SK-N-SH (cell line): ENCODE results near the gene RTN4. TPM values are rescaled to one million over a fixed set of nuclear protein-coding genes. Genes with fewer than 3 reads are reported as not detected.

Experiments used
- CTCF ChIA-PET: fragments of 300-600, 350-600 bp; formaldehyde crosslinking; extraction: SDS; loops from one replicate; lab custom pipeline; 2021; lab: Yijun Ruan, JAX
- POLR2A ChIA-PET: fragments of 350-600 bp; sonication (Branson Sonifier 250); formaldehyde crosslinking; extraction: SDS; loops from one replicate; lab custom pipeline; 2020; ENCODE audit warnings: antibody characterized with exemption, inconsistent platforms; lab: Yijun Ruan, JAX
- DNase-seq: peaks from one replicate; pipeline ENCODE4 v3.0.0; 2012
- H2AFZ ChIP-seq: fragments of 200-600 bp; sonication (generic); 2 replicates; pipeline ENCODE4 v1.8.1; 2016; ENCODE audit warnings: antibody characterized with exemption, mild to moderate bottlenecking, low read depth
- H3F3A ChIP-seq: fragments of 200-600 bp; sonication (generic); replicated peaks from 2 replicates; pipeline ENCODE3; 2016; ENCODE audit warnings: antibody characterized with exemption, mild to moderate bottlenecking; ENCODE audit not compliant: insufficient read depth
- H3K27ac ChIP-seq, 2 experiments: fragments of 200-500 bp in 1 of 2; fragments of 200-600 bp in 1 of 2; sonication (Bioruptor generic) in 1 of 2; sonication (generic), shearing (Covaris generic) in 1 of 2; 2 replicates each; pipeline versions ENCODE4 v1.5.1 to v1.6.1; 2014 to 2016; ENCODE audit warnings: low read depth in 2 of 2, inconsistent platforms in 1 of 2, low read length in 1 of 2, mild to moderate bottlenecking in 1 of 2, mixed read lengths in 1 of 2
- H3K27me3 ChIP-seq: fragments of 200-600 bp; sonication (generic), shearing (Covaris generic); 2 replicates; pipeline ENCODE4 v1.6.1; 2016; ENCODE audit warnings: mixed run types; ENCODE audit not compliant: insufficient read depth
- H3K36me3 ChIP-seq, 2 experiments: fragments of 200-500 bp in 1 of 2; fragments of 200-600 bp in 1 of 2; sonication (Bioruptor generic) in 1 of 2; sonication (generic) in 1 of 2; replicated peaks in 1 of 2; 2 replicates each; pipeline versions ENCODE3 to v1.5.1; 2014 to 2016; ENCODE audit warnings: low read length in 1 of 2, mild to moderate bottlenecking in 1 of 2; ENCODE audit not compliant: insufficient read depth in 2 of 2, control insufficient read depth in 1 of 2
- H3K4me1 ChIP-seq, 2 experiments: fragments of 200-500 bp in 1 of 2; fragments of 200-600 bp in 1 of 2; sonication (Bioruptor generic) in 1 of 2; sonication (generic), shearing (Covaris generic) in 1 of 2; 2 replicates each; pipeline versions ENCODE4 v1.5.1 to v1.6.1; 2014 to 2016; ENCODE audit warnings: low read depth in 1 of 2, low read length in 1 of 2, mixed run types in 1 of 2; ENCODE audit not compliant: insufficient read depth in 2 of 2, control insufficient read depth in 1 of 2
- H3K4me2 ChIP-seq: fragments of 200-600 bp; sonication (generic), shearing (Covaris generic); 2 replicates; pipeline ENCODE4 v1.6.1; 2017; ENCODE audit warnings: mixed run types
- H3K4me3 ChIP-seq, 2 experiments: fragments of 200-500 bp in 1 of 2; fragments of 200-600 bp in 1 of 2; sonication (Bioruptor generic) in 1 of 2; sonication (generic), shearing (Covaris generic) in 1 of 2; 2 replicates each; pipeline versions ENCODE4 v1.5.1 to v1.8.1; 2014 to 2016; ENCODE audit warnings: low read depth in 2 of 2, inconsistent platforms in 1 of 2, low read length in 1 of 2, mild to moderate bottlenecking in 1 of 2, mixed read lengths in 1 of 2, moderate library complexity in 1 of 2
- H3K79me2 ChIP-seq: fragments of 200-600 bp; sonication (generic); 2 replicates; pipeline ENCODE4 v1.8.1; 2017; ENCODE audit warnings: mild to moderate bottlenecking; ENCODE audit not compliant: insufficient read depth
- H3K9ac ChIP-seq: fragments of 200-600 bp; sonication (generic); 2 replicates; pipeline ENCODE4 v1.6.1; 2017; ENCODE audit warnings: mixed run types
- H3K9me2 ChIP-seq: fragments of 200-600 bp; sonication (generic); 2 replicates; pipeline ENCODE4 v1.6.1; 2017; ENCODE audit warnings: mixed run types
- H3K9me3 ChIP-seq: fragments of 200-600 bp; sonication (generic); 2 replicates; pipeline ENCODE4 v1.6.1; 2017; ENCODE audit warnings: mixed run types, mild to moderate bottlenecking, moderate library complexity
- H4K20me1 ChIP-seq: fragments of 200-600 bp; sonication (generic); 2 replicates; pipeline ENCODE4 v1.6.1; 2017; ENCODE audit warnings: mild to moderate bottlenecking, mixed run types; ENCODE audit not compliant: insufficient read depth
- CTCF ChIP-seq: fragments of 200-600 bp; sonication (generic); IDR thresholded peaks from 2 replicates; pipeline ENCODE4 v1.6.1; 2017; ENCODE audit warnings: antibody characterized with exemption, mild to moderate bottlenecking, moderate library complexity
- EP300 ChIP-seq, 2 experiments: IDR thresholded peaks; 2 replicates each; pipeline versions ENCODE4 v1.4.0 to v1.6.1; 2012; ENCODE audit warnings: borderline replicate concordance in 1 of 2, low read depth in 1 of 2, low read length in 1 of 2
- EZH2phosphoT487 ChIP-seq: fragments of 200-600 bp; sonication (generic); IDR thresholded peaks from 2 replicates; pipeline ENCODE4 v1.6.1; 2017; ENCODE audit warnings: low read depth, mixed run types, mild to moderate bottlenecking, antibody characterized with exemption, moderate library complexity, borderline replicate concordance
- FOSL2 ChIP-seq: IDR thresholded peaks from 2 replicates; pipeline ENCODE4 v1.4.0; 2012; ENCODE audit warnings: low read depth, mild to moderate bottlenecking, moderate library complexity, borderline replicate concordance
- FOXJ3 ChIP-seq: sonication (generic); formaldehyde crosslinking; IDR thresholded peaks from 2 replicates; pipeline ENCODE4 v1.5.1; 2020; ENCODE audit warnings: mild to moderate bottlenecking, missing genetic modification reagents
- JUND ChIP-seq: IDR thresholded peaks from 2 replicates; pipeline ENCODE4 v1.4.0; 2012
- MXI1 ChIP-seq: IDR thresholded peaks from 2 replicates; pipeline ENCODE4 v1.6.1; 2012; ENCODE audit warnings: mild to moderate bottlenecking, low read depth, low read length, improper control_type of control experiment
- NFIC ChIP-seq: IDR thresholded peaks from 2 replicates; pipeline ENCODE4 v1.4.0; 2012; ENCODE audit warnings: borderline replicate concordance
- NRF1 ChIP-seq: IDR thresholded peaks from 2 replicates; pipeline ENCODE4 v1.6.1; 2012; ENCODE audit warnings: low read depth, mild to moderate bottlenecking, low read length
- RXRA ChIP-seq: IDR thresholded peaks from 2 replicates; pipeline ENCODE4 v1.4.0; 2012; ENCODE audit warnings: low read depth, mild to moderate bottlenecking, borderline replicate concordance
- SMC3 ChIP-seq: IDR thresholded peaks from 2 replicates; pipeline ENCODE4 v1.6.1; 2012; ENCODE audit warnings: low read depth, low read length, improper control_type of control experiment
- TAF1 ChIP-seq: IDR thresholded peaks from 2 replicates; pipeline ENCODE4 v1.6.1; 2012; ENCODE audit warnings: low read depth, mild to moderate bottlenecking, low read length, moderate library complexity, borderline replicate concordance
- TEAD4 ChIP-seq: IDR thresholded peaks from 2 replicates; pipeline ENCODE4 v1.4.0; 2012; ENCODE audit warnings: mild to moderate bottlenecking, borderline replicate concordance; ENCODE audit not compliant: insufficient read depth
- USF2 ChIP-seq: fragments of 150-350 bp; IDR thresholded peaks from 2 replicates; pipeline ENCODE4 v1.6.1; 2017; ENCODE audit warnings: antibody characterized with exemption, low read length, low read depth, borderline replicate concordance
- ZBTB33 ChIP-seq: IDR thresholded peaks from 2 replicates; pipeline ENCODE4 v1.4.0; 2012; ENCODE audit warnings: low read depth, borderline replicate concordance
- WGBS: methylation state at CpG from one replicate; pipeline ENCODE4 v1.1.6; 2017; ENCODE audit warnings: low lambda C conversion rate; 5-methylcytosine and 5-hydroxymethylcytosine counted together
- polyA plus RNA-seq, 3 experiments: library from polyadenylated mRNA; depleted of rRNA; stranded (reverse); fragments of >200 nt; gene quantifications; 2 replicates each; pipeline ENCODE4 v1.2.3, GENCODE V29; 2012
- TF ChIP-seq, protein P1 (sequence below): IDR thresholded peaks from 2 replicates; pipeline ENCODE4 v1.6.1; 2012; ENCODE audit warnings: mild to moderate bottlenecking, low read depth, low read length, moderate library complexity
- TF ChIP-seq, protein P2 (sequence below): IDR thresholded peaks from 2 replicates; pipeline ENCODE4 v1.4.0; 2012; ENCODE audit warnings: low read depth

Gene RTN4
- polyA plus RNA-seq, 1 of the 3 experiments (the other 2 are of a cell fraction), result 315 TPM

GRCh38 chr2:54945391-54946219 lies 104.6 kb downstream of the RTN4 start:
- Histone ChIP-seq H3K27me3 (no peaks in the 10 kb centered on the region), H3K27ac (no peak overlapping the region), H4K20me1 (no peaks in the 10 kb centered on the region), H3K36me3 (no peaks in the 10 kb centered on the region), H3K79me2 (no peaks in the 10 kb centered on the region), H3K9ac (no peak overlapping the region), H3K4me1 (no peaks in the 10 kb centered on the region), H3K4me3 (no peak overlapping the region), H3K4me2 (no peak overlapping the region), H2AFZ (no peak overlapping the region), H3K9me3 (no peaks in the 10 kb centered on the region), H3F3A (no peaks in the 10 kb centered on the region), H3K9me2 (no peaks in the 10 kb centered on the region)
- TF ChIP-seq EZH2phosphoT487 (no peak), TEAD4 (no peak), FOXJ3 (CRISPR knock-in tag) (no peak), FOSL2 (no peak), JUND (no peak), NRF1 (no peak), USF2 (no peak)
- TF ChIP-seq, protein P1, sequence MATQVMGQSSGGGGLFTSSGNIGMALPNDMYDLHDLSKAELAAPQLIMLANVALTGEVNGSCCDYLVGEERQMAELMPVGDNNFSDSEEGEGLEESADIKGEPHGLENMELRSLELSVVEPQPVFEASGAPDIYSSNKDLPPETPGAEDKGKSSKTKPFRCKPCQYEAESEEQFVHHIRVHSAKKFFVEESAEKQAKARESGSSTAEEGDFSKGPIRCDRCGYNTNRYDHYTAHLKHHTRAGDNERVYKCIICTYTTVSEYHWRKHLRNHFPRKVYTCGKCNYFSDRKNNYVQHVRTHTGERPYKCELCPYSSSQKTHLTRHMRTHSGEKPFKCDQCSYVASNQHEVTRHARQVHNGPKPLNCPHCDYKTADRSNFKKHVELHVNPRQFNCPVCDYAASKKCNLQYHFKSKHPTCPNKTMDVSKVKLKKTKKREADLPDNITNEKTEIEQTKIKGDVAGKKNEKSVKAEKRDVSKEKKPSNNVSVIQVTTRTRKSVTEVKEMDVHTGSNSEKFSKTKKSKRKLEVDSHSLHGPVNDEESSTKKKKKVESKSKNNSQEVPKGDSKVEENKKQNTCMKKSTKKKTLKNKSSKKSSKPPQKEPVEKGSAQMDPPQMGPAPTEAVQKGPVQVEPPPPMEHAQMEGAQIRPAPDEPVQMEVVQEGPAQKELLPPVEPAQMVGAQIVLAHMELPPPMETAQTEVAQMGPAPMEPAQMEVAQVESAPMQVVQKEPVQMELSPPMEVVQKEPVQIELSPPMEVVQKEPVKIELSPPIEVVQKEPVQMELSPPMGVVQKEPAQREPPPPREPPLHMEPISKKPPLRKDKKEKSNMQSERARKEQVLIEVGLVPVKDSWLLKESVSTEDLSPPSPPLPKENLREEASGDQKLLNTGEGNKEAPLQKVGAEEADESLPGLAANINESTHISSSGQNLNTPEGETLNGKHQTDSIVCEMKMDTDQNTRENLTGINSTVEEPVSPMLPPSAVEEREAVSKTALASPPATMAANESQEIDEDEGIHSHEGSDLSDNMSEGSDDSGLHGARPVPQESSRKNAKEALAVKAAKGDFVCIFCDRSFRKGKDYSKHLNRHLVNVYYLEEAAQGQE, result no peak
- TF ChIP-seq, protein P2, sequence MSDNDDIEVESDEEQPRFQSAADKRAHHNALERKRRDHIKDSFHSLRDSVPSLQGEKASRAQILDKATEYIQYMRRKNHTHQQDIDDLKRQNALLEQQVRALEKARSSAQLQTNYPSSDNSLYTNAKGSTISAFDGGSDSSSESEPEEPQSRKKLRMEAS, result no peak
- ChIA-PET POLR2A (no interaction called here), CTCF (interaction anchor here (1.5 kb wide), 1 partner anchor 223 kb away, joined by 4 read pairs; no protein-coding TSS in a partner anchor)
- WGBS, result 70% methylated on average over 7 of the region's 8 CpGs
- no peak for DNase-seq

GRCh38 chr2:54944724-54945326 lies 105.4 kb downstream of the RTN4 start:
- Histone ChIP-seq H3F3A (no peaks in the 10 kb centered on the region), H3K4me2 (no peak overlapping the region), H3K9me3 (no peaks in the 10 kb centered on the region), H3K27ac (no peak overlapping the region), H3K9me2 (no peaks in the 10 kb centered on the region), H3K4me1 (no peaks in the 10 kb centered on the region), H3K36me3 (no peaks in the 10 kb centered on the region), H2AFZ (no peak overlapping the region), H3K4me3 (no peak overlapping the region), H3K79me2 (no peaks in the 10 kb centered on the region), H4K20me1 (no peaks in the 10 kb centered on the region), H3K27me3 (no peaks in the 10 kb centered on the region), H3K9ac (no peak overlapping the region)
- ChIA-PET POLR2A (no interaction called here), CTCF (interaction anchor here (1.5 kb wide), 1 partner anchor 224 kb away, joined by 4 read pairs; no protein-coding TSS in a partner anchor)
- DNase-seq, result no peak
- 38% methylated on average over 1 of the region's 1 CpG for WGBS
- TF ChIP-seq ZBTB33 (no peak), SMC3 (no peak), NFIC (no peak), RXRA (no peak), EP300 (IDR thresholded peaks at IDR 0.05; ENCODE audit: borderline replicate concordance in 1 of 2, low read depth in 1 of 2, low read length in 1 of 2) (no peak), JUND (no peak), TAF1 (no peak), CTCF (no peak), MXI1 (no peak)
